BLaER1 (cell line): ENCODE data around the gene ABHD14A.

Source experiments
- H3K27ac ChIP-seq: shearing (Covaris generic); formaldehyde crosslinking; 2 replicates; pipeline ENCODE4 v1.8.1; 2022
- H3K27me3 ChIP-seq: shearing (Covaris generic); formaldehyde crosslinking; 2 replicates; pipeline ENCODE4 v1.8.1; 2022
- H3K36me3 ChIP-seq: shearing (Covaris generic); formaldehyde crosslinking; 2 replicates; pipeline ENCODE4 v1.8.1; 2022
- H3K4me1 ChIP-seq: shearing (Covaris generic); formaldehyde crosslinking; 2 replicates; pipeline ENCODE4 v1.8.1; 2022
- H3K4me2 ChIP-seq: shearing (Covaris generic); formaldehyde crosslinking; 2 replicates; pipeline ENCODE4 v1.8.1; 2022
- H3K4me3 ChIP-seq: shearing (Covaris generic); formaldehyde crosslinking; 2 replicates; pipeline ENCODE4 v1.8.1; 2022
- H3K9ac ChIP-seq: shearing (Covaris generic); formaldehyde crosslinking; 2 replicates; pipeline ENCODE4 v1.8.1; 2022
- H3K9me3 ChIP-seq: shearing (Covaris generic); formaldehyde crosslinking; 2 replicates; pipeline ENCODE4 v1.8.1; 2022
- H4K20me1 ChIP-seq: shearing (Covaris generic); formaldehyde crosslinking; 2 replicates; pipeline ENCODE4 v1.8.1; 2022
- Cebpa-rat ChIP-seq: shearing (Covaris generic); IDR thresholded peaks from 2 replicates; pipeline ENCODE4 v1.8.1; 2022

The ABHD14A gene

GRCh38 chr3:51940648-51941462 is 34.0 kb upstream of the ABHD14A start:
- TF ChIP-seq Cebpa-rat, result no peak
- peak overlapping the region; percentile 87 for H3K4me3 ChIP-seq
- H3K27me3 ChIP-seq, result no peaks in the 10 kb centered on the region
- H3K4me1 ChIP-seq, result peaks cover 55% of the 10 kb centered on the region
- peaks cover 36% of the 10 kb centered on the region for H3K36me3 ChIP-seq
- H3K4me2 ChIP-seq, result peak overlapping the region; percentile 77
- peaks cover 48% of the 10 kb centered on the region for H4K20me1 ChIP-seq
- no peaks in the 10 kb centered on the region for H3K9me3 ChIP-seq
- peak overlapping the region; percentile 90 for H3K9ac ChIP-seq
- H3K27ac ChIP-seq, result peak overlapping the region; percentile 84

- H3K27ac ChIP-seq, result peak overlapping the region; percentile 84
- no peak for TF ChIP-seq Cebpa-rat
Observed at GRCh38 chr3:51941463-51941797, 33.4 kb upstream of the ABHD14A start.

GRCh38 chr3:51941798-51942602 is 32.9 kb upstream of the ABHD14A start, which contains the start of the genes PARP3 and RRP9:
Gene PARP3 (plus strand): TSS chr3:51942363. CDS start chr3:51943356, 993 bp downstream.
Gene RRP9 (minus strand): TSS chr3:51941904. CDS start chr3:51941867, 37 bp downstream.
- no peak for TF ChIP-seq Cebpa-rat
- Histone ChIP-seq H4K20me1 (peaks cover 40% of the 10 kb centered on the region), H3K27ac (peak within 1 kb of the TSS; percentile 93), H3K4me1 (peaks cover 55% of the 10 kb centered on the region), H3K9me3 (no peaks in the 10 kb centered on the region), H3K36me3 (peaks cover 25% of the 10 kb centered on the region), H3K27me3 (no peaks in the 10 kb centered on the region), H3K9ac (peak within 1 kb of the TSS; percentile 90), H3K4me3 (peak within 1 kb of the TSS; percentile 87), H3K4me2 (peak within 1 kb of the TSS; percentile 98)

More at GRCh38 chr3:51941463-51941797, 33.4 kb upstream of the ABHD14A start:
- Histone ChIP-seq H3K4me3 (peak overlapping the region; percentile 87), H4K20me1 (peaks cover 43% of the 10 kb centered on the region), H3K36me3 (peaks cover 30% of the 10 kb centered on the region), H3K4me1 (peaks cover 55% of the 10 kb centered on the region), H3K9me3 (no peaks in the 10 kb centered on the region), H3K4me2 (peak overlapping the region; percentile 77), H3K9ac (peak overlapping the region; percentile 90), H3K27me3 (no peaks in the 10 kb centered on the region)

- peak overlapping the region; percentile 88 for H3K9ac ChIP-seq
- TF ChIP-seq Cebpa-rat, result no peak
- peaks cover 55% of the 10 kb centered on the region for H3K4me1 ChIP-seq
Observed at GRCh38 chr3:51942603-51943450, 32.0 kb upstream of the ABHD14A start.

GRCh38 chr3:51943451-51944391 is 31.1 kb upstream of the ABHD14A start:
- Histone ChIP-seq H3K4me1 (peaks cover 52% of the 10 kb centered on the region), H3K4me2 (peak overlapping the region; percentile 98), H4K20me1 (peaks cover 23% of the 10 kb centered on the region), H3K9me3 (no peaks in the 10 kb centered on the region), H3K36me3 (peaks cover 7% of the 10 kb centered on the region), H3K9ac (peak overlapping the region; percentile 88), H3K27me3 (no peaks in the 10 kb centered on the region), H3K4me3 (no peak overlapping the region), H3K27ac (peak overlapping the region; percentile 93; the same call in 1 of the 2 replicates)
- no peak for TF ChIP-seq Cebpa-rat

More at GRCh38 chr3:51942603-51943450, 32.0 kb upstream of the ABHD14A start:
- Histone ChIP-seq H3K36me3 (peaks cover 16% of the 10 kb centered on the region), H3K9me3 (no peaks in the 10 kb centered on the region), H3K27me3 (no peaks in the 10 kb centered on the region), H3K4me3 (peak overlapping the region; percentile 67), H3K4me2 (peak overlapping the region; percentile 98), H4K20me1 (peaks cover 31% of the 10 kb centered on the region), H3K27ac (peak overlapping the region; percentile 93)

GRCh38 chr3:51944451-51945021 is 30.3 kb upstream of the ABHD14A start:
- Histone ChIP-seq H3K9ac (no peak overlapping the region), H3K36me3 (no peaks in the 10 kb centered on the region), H3K9me3 (no peaks in the 10 kb centered on the region), H3K4me3 (no peak overlapping the region), H3K27ac (no peak overlapping the region), H4K20me1 (peaks cover 14% of the 10 kb centered on the region), H3K4me2 (no peak overlapping the region), H3K27me3 (no peaks in the 10 kb centered on the region), H3K4me1 (peaks cover 43% of the 10 kb centered on the region)
- TF ChIP-seq Cebpa-rat, result no peak

GRCh38 chr3:51945031-51945840 is 29.6 kb upstream of the ABHD14A start:
- Histone ChIP-seq H3K9ac (no peak overlapping the region), H4K20me1 (peaks cover 7% of the 10 kb centered on the region), H3K4me2 (no peak overlapping the region), H3K27ac (no peak overlapping the region), H3K9me3 (no peaks in the 10 kb centered on the region), H3K36me3 (no peaks in the 10 kb centered on the region), H3K4me3 (no peak overlapping the region), H3K4me1 (peaks cover 36% of the 10 kb centered on the region), H3K27me3 (no peaks in the 10 kb centered on the region)
- TF ChIP-seq Cebpa-rat, result no peak
